ENCODE results near the gene POMZP3.
"Not testable (repeated sequence)": the region's sequence is repeated elsewhere in the genome, so short reads cannot be mapped to it uniquely, and the experiment has no call there.

POMZP3 gene

GRCh38 chr7:76626989-76627642 lies at the start of gene POMZP3:
Gene POMZP3, minus strand, starts transcription at chr7:76627279. Its CDS starts 1,215 bp downstream, at chr7:76626064.
- not testable (repeated sequence) for H2AFZ ChIP-seq (ENCODE audit: low read length); H3K4me1 ChIP-seq (ENCODE audit: insufficient read depth, low read length, severe bottlenecking); H4K20me1 ChIP-seq (ENCODE audit: insufficient read depth, low read length); H3K9me2 ChIP-seq (ENCODE audit: low read depth, low read length); H3F3A ChIP-seq (ENCODE audit: insufficient read depth, low read length); H3K27ac ChIP-seq (ENCODE audit: low read depth, low read length, poor library complexity, severe bottlenecking); H3K79me2 ChIP-seq (ENCODE audit: insufficient read depth, low read length); H3K36me3 ChIP-seq (ENCODE audit: insufficient read depth, low read length); H3K9me3 ChIP-seq (ENCODE audit: low read length); H3K27me3 ChIP-seq (ENCODE audit: insufficient read depth, low read length)
- Histone ChIP-seq H3K4me3 (ENCODE audit: low read depth, low read length, poor library complexity, severe bottlenecking) (peak within 1 kb of the TSS; percentile 69), H3K9ac (ENCODE audit: low read length) (peak within 1 kb of the TSS; percentile 78), H3K4me2 (ENCODE audit: low read length) (peak within 1 kb of the TSS; percentile 70)

- H3F3A ChIP-seq (ENCODE audit: insufficient read depth, low read length); H3K9ac ChIP-seq (ENCODE audit: low read length); H3K79me2 ChIP-seq (ENCODE audit: insufficient read depth, low read length); H3K9me2 ChIP-seq (ENCODE audit: low read depth, low read length); H3K36me3 ChIP-seq (ENCODE audit: insufficient read depth, low read length); H3K27ac ChIP-seq (ENCODE audit: low read depth, low read length, poor library complexity, severe bottlenecking); H4K20me1 ChIP-seq (ENCODE audit: insufficient read depth, low read length); H3K4me1 ChIP-seq (ENCODE audit: insufficient read depth, low read length, severe bottlenecking); H3K4me2 ChIP-seq (ENCODE audit: low read length); H2AFZ ChIP-seq (ENCODE audit: low read length); H3K9me3 ChIP-seq (ENCODE audit: low read length); H3K27me3 ChIP-seq (ENCODE audit: insufficient read depth, low read length); H3K4me3 ChIP-seq (ENCODE audit: low read depth, low read length, poor library complexity, severe bottlenecking): not testable (repeated sequence)
Measured at GRCh38 chr7:76675783-76676182, 48.7 kb upstream of the POMZP3 start.

- H3K4me2 ChIP-seq (ENCODE audit: low read length); H4K20me1 ChIP-seq (ENCODE audit: insufficient read depth, low read length); H3K36me3 ChIP-seq (ENCODE audit: insufficient read depth, low read length); H3K9me2 ChIP-seq (ENCODE audit: low read depth, low read length); H3K9ac ChIP-seq (ENCODE audit: low read length); H3K9me3 ChIP-seq (ENCODE audit: low read length); H3K4me1 ChIP-seq (ENCODE audit: insufficient read depth, low read length, severe bottlenecking); H3K27me3 ChIP-seq (ENCODE audit: insufficient read depth, low read length); H3K79me2 ChIP-seq (ENCODE audit: insufficient read depth, low read length); H3F3A ChIP-seq (ENCODE audit: insufficient read depth, low read length); H3K4me3 ChIP-seq (ENCODE audit: low read depth, low read length, poor library complexity, severe bottlenecking); H2AFZ ChIP-seq (ENCODE audit: low read length); H3K27ac ChIP-seq (ENCODE audit: low read depth, low read length, poor library complexity, severe bottlenecking): not testable (repeated sequence)
Measured at GRCh38 chr7:76673346-76673745, 46.3 kb upstream of the POMZP3 start.

GRCh38 chr7:76659212-76659611 lies 32.1 kb upstream of the POMZP3 start:
- H3K4me1 ChIP-seq (ENCODE audit: insufficient read depth, low read length, severe bottlenecking); H3K27me3 ChIP-seq (ENCODE audit: insufficient read depth, low read length); H3K9me2 ChIP-seq (ENCODE audit: low read depth, low read length); H3K4me2 ChIP-seq (ENCODE audit: low read length); H3K79me2 ChIP-seq (ENCODE audit: insufficient read depth, low read length); H3K9ac ChIP-seq (ENCODE audit: low read length); H3F3A ChIP-seq (ENCODE audit: insufficient read depth, low read length); H3K27ac ChIP-seq (ENCODE audit: low read depth, low read length, poor library complexity, severe bottlenecking); H3K4me3 ChIP-seq (ENCODE audit: low read depth, low read length, poor library complexity, severe bottlenecking); H4K20me1 ChIP-seq (ENCODE audit: insufficient read depth, low read length); H3K36me3 ChIP-seq (ENCODE audit: insufficient read depth, low read length); H2AFZ ChIP-seq (ENCODE audit: low read length); H3K9me3 ChIP-seq (ENCODE audit: low read length): not testable (repeated sequence)

- not testable (repeated sequence) for H3K9me3 ChIP-seq (ENCODE audit: low read length); H2AFZ ChIP-seq (ENCODE audit: low read length); H3K9ac ChIP-seq (ENCODE audit: low read length); H3K27ac ChIP-seq (ENCODE audit: low read depth, low read length, poor library complexity, severe bottlenecking); H3K4me2 ChIP-seq (ENCODE audit: low read length); H3F3A ChIP-seq (ENCODE audit: insufficient read depth, low read length); H4K20me1 ChIP-seq (ENCODE audit: insufficient read depth, low read length); H3K36me3 ChIP-seq (ENCODE audit: insufficient read depth, low read length); H3K9me2 ChIP-seq (ENCODE audit: low read depth, low read length); H3K79me2 ChIP-seq (ENCODE audit: insufficient read depth, low read length); H3K4me3 ChIP-seq (ENCODE audit: low read depth, low read length, poor library complexity, severe bottlenecking); H3K27me3 ChIP-seq (ENCODE audit: insufficient read depth, low read length); H3K4me1 ChIP-seq (ENCODE audit: insufficient read depth, low read length, severe bottlenecking)
Measured at GRCh38 chr7:76656425-76656824, 29.3 kb upstream of the POMZP3 start.

- H4K20me1 ChIP-seq (ENCODE audit: insufficient read depth, low read length); H3F3A ChIP-seq (ENCODE audit: insufficient read depth, low read length); H3K9ac ChIP-seq (ENCODE audit: low read length); H2AFZ ChIP-seq (ENCODE audit: low read length); H3K4me1 ChIP-seq (ENCODE audit: insufficient read depth, low read length, severe bottlenecking); H3K9me3 ChIP-seq (ENCODE audit: low read length); H3K9me2 ChIP-seq (ENCODE audit: low read depth, low read length); H3K4me3 ChIP-seq (ENCODE audit: low read depth, low read length, poor library complexity, severe bottlenecking); H3K27ac ChIP-seq (ENCODE audit: low read depth, low read length, poor library complexity, severe bottlenecking); H3K27me3 ChIP-seq (ENCODE audit: insufficient read depth, low read length); H3K79me2 ChIP-seq (ENCODE audit: insufficient read depth, low read length); H3K4me2 ChIP-seq (ENCODE audit: low read length); H3K36me3 ChIP-seq (ENCODE audit: insufficient read depth, low read length): not testable (repeated sequence)
Measured at GRCh38 chr7:76642620-76643019, 15.5 kb upstream of the POMZP3 start.

All from OCI-LY1 (cell line).